ENCODE measurements around the gene NOP16.

Gene NOP16

DNA sequence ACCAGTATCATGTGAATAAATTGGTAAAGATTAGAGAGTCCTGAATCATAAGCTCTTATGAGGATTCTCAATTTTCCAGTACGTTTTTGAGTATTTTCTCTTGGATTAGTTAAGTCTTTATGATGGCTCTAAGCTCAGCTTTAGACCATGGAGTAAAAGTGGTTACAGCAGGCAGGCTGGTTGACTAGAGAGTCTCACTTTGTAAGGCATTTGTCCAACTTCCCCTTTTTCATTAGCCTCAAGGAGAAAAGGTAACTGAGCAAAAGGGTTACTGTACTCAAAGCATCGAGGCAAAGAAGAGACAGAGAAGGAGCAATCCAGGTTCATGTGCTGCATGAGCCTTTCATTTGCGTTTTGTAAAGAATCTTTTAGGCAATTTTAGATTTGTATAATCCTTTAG lies 8.5 kb downstream of the NOP16 start:
- no peaks in the 10 kb centered on the region for H3K4me1 ChIP-seq (ENCODE audit: control insufficient read depth in 2 of 2, insufficient read depth in 2 of 2, low read length in 2 of 2)
- H3K9ac ChIP-seq (ENCODE audit: low read depth in 1 of 2, low read length in 2 of 2), result no peak overlapping the region
- no peak overlapping the region for H3K4me3 ChIP-seq (ENCODE audit: low read length in 2 of 2)
- no peaks in the 10 kb centered on the region for H3K27me3 ChIP-seq (ENCODE audit: control insufficient read depth in 2 of 2, insufficient read depth in 2 of 2, low read length in 2 of 2)
- no peak overlapping the region for H3K27ac ChIP-seq (ENCODE audit: low read depth in 2 of 2, low read length in 2 of 2)
- H3K36me3 ChIP-seq (ENCODE audit: control insufficient read depth in 2 of 2, insufficient read depth in 2 of 2, low read length in 2 of 2), result peaks cover 22 to 30% of the 10 kb centered on the region in 2 donors
- H3K9me3 ChIP-seq (ENCODE audit: control insufficient read depth in 2 of 2, low read length in 2 of 2), result no peaks in the 10 kb centered on the region

DNA sequence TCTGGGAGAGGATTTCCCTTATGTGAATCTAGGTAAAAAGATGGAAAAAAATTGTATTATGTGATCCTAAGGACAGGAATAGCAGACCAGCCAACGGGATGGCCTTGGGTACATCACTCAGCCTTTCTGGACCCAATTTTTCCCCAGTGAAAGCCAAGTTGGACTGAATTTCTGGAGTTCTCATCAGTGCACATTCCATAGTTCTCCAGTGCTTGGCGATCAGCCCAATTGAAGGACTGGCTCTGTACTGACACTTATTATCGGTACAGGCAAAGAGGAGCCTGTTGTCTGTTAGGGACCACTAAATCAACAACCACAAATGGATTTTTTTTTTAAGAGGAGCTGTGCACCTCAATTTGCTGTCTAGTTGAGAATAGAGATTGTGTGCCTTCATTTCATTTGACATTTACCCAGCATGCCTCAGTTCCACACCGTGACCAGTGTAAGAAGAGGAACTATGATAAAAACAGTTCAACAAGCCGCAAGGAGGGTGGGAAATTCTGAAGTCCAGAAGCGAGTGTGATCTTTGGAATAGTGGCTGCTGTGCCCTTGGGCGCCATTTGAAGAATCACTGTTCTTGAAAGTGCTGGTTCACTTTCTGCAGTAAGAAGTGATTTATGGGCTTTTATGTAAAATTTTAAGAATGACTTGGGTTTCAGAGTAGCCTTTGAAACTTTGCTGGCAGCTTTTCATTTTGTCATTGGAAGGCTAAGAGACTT lies 15.1 kb downstream of the NOP16 start:
- Histone ChIP-seq H3K36me3 (ENCODE audit: control insufficient read depth in 2 of 2, insufficient read depth in 2 of 2, low read length in 2 of 2) (no peaks in the 10 kb centered on the region), H3K9me3 (ENCODE audit: control insufficient read depth in 2 of 2, low read length in 2 of 2) (no peaks in the 10 kb centered on the region), H3K27ac (ENCODE audit: low read depth in 2 of 2, low read length in 2 of 2) (no peak overlapping the region), H3K4me3 (ENCODE audit: low read length in 2 of 2) (no peak overlapping the region), H3K4me1 (ENCODE audit: control insufficient read depth in 2 of 2, insufficient read depth in 2 of 2, low read length in 2 of 2) (no peaks in the 10 kb centered on the region), H3K27me3 (ENCODE audit: control insufficient read depth in 2 of 2, insufficient read depth in 2 of 2, low read length in 2 of 2) (no peaks in the 10 kb centered on the region), H3K9ac (ENCODE audit: low read depth in 1 of 2, low read length in 2 of 2) (no peak overlapping the region)

GRCh38 chr5:176371621-176372539 lies 16.5 kb downstream of the NOP16 start:
- Histone ChIP-seq H3K27me3 (ENCODE audit: control insufficient read depth in 2 of 2, insufficient read depth in 2 of 2, low read length in 2 of 2) (peaks cover 0 to 3% of the 10 kb centered on the region in 2 donors), H3K27ac (ENCODE audit: low read depth in 2 of 2, low read length in 2 of 2) (no peak overlapping the region), H3K36me3 (ENCODE audit: control insufficient read depth in 2 of 2, insufficient read depth in 2 of 2, low read length in 2 of 2) (no peaks in the 10 kb centered on the region), H3K4me1 (ENCODE audit: control insufficient read depth in 2 of 2, insufficient read depth in 2 of 2, low read length in 2 of 2) (no peaks in the 10 kb centered on the region), H3K9me3 (ENCODE audit: control insufficient read depth in 2 of 2, low read length in 2 of 2) (no peaks in the 10 kb centered on the region), H3K4me3 (ENCODE audit: low read length in 2 of 2) (no peak overlapping the region), H3K9ac (ENCODE audit: low read depth in 1 of 2, low read length in 2 of 2) (no peak overlapping the region)

GRCh38 chr5:176369934-176370711 lies 18.3 kb downstream of the NOP16 start:
- Histone ChIP-seq H3K27ac (ENCODE audit: low read depth in 2 of 2, low read length in 2 of 2) (no peak overlapping the region), H3K9ac (ENCODE audit: low read depth in 1 of 2, low read length in 2 of 2) (no peak overlapping the region), H3K36me3 (ENCODE audit: control insufficient read depth in 2 of 2, insufficient read depth in 2 of 2, low read length in 2 of 2) (no peaks in the 10 kb centered on the region), H3K4me3 (ENCODE audit: low read length in 2 of 2) (no peak overlapping the region), H3K27me3 (ENCODE audit: control insufficient read depth in 2 of 2, insufficient read depth in 2 of 2, low read length in 2 of 2) (peaks cover 0 to 3% of the 10 kb centered on the region in 2 donors), H3K4me1 (ENCODE audit: control insufficient read depth in 2 of 2, insufficient read depth in 2 of 2, low read length in 2 of 2) (peaks cover 0 to 4% of the 10 kb centered on the region in 2 donors), H3K9me3 (ENCODE audit: control insufficient read depth in 2 of 2, low read length in 2 of 2) (no peaks in the 10 kb centered on the region)

DNA sequence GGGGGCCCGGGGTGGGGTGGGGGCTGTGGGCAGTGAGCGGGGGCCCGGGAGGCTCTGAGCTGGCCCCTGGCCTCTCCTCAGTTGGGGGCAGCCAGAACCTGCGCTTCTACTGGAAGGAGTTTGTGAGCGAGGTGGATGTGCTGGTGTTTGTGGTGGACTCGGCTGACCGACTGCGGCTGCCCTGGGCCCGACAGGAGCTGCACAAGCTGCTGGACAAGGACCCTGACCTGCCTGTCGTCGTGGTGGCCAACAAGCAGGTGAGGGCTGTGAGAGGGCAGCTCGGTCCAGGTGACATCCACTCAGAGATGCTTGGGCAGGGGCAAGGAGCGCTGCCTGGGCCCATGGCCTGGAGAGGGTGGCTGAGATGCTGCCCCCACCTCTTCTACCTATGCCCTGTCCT lies 19.7 kb downstream of the NOP16 start:
- peaks cover 4 to 7% of the 10 kb centered on the region in 2 donors for H3K4me1 ChIP-seq (ENCODE audit: control insufficient read depth in 2 of 2, insufficient read depth in 2 of 2, low read length in 2 of 2)
- H3K9ac ChIP-seq (ENCODE audit: low read depth in 1 of 2, low read length in 2 of 2), result no peak overlapping the region
- peaks cover 0 to 3% of the 10 kb centered on the region in 2 donors for H3K27me3 ChIP-seq (ENCODE audit: control insufficient read depth in 2 of 2, insufficient read depth in 2 of 2, low read length in 2 of 2)
- H3K4me3 ChIP-seq (ENCODE audit: low read length in 2 of 2), result no peak overlapping the region
- H3K36me3 ChIP-seq (ENCODE audit: control insufficient read depth in 2 of 2, insufficient read depth in 2 of 2, low read length in 2 of 2), result no peaks in the 10 kb centered on the region
- H3K9me3 ChIP-seq (ENCODE audit: control insufficient read depth in 2 of 2, low read length in 2 of 2), result no peaks in the 10 kb centered on the region
- H3K27ac ChIP-seq (ENCODE audit: low read depth in 2 of 2, low read length in 2 of 2), result no peak overlapping the region

DNA sequence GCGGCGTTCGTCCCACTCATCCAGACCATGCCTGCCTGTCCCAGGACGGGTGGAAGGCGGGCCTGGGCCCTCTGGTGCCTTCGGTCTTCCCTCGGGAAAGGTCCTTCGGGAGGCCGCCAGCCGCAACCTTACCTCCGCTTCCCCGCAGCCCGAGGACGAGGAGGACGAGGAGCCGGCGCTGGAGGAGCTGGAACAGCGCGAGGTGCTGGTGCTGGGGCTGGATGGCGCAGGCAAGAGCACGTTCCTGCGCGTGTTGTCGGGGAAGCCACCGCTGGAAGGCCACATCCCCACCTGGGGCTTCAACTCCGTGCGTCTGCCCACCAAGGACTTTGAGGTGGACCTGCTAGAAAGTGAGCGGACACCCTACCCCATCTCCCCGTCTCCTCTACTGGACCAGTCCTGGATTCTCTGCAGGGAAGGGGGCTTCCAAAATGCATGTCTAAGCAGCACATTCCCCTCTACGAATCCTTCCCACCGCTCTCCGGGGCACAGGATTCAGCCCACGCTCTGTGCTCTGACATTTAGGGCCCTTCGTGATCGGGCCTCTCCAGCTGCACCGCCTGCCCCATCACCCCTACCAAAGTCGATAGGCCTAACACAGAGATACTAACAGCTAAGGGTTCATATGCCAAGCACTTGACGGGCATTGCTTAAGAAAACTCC lies 22.0 kb downstream of the NOP16 start:
- H3K4me3 ChIP-seq (ENCODE audit: low read length in 2 of 2), result peak overlapping the region; percentile 73 to 78
- H3K36me3 ChIP-seq (ENCODE audit: control insufficient read depth in 2 of 2, insufficient read depth in 2 of 2, low read length in 2 of 2), result no peaks in the 10 kb centered on the region
- H3K27ac ChIP-seq (ENCODE audit: low read depth in 2 of 2, low read length in 2 of 2), result no peak overlapping the region
- H3K4me1 ChIP-seq (ENCODE audit: control insufficient read depth in 2 of 2, insufficient read depth in 2 of 2, low read length in 2 of 2), result peaks cover 8 to 14% of the 10 kb centered on the region in 2 donors
- H3K27me3 ChIP-seq (ENCODE audit: control insufficient read depth in 2 of 2, insufficient read depth in 2 of 2, low read length in 2 of 2), result peaks cover 0 to 3% of the 10 kb centered on the region in 2 donors
- H3K9me3 ChIP-seq (ENCODE audit: control insufficient read depth in 2 of 2, low read length in 2 of 2), result no peaks in the 10 kb centered on the region
- H3K9ac ChIP-seq (ENCODE audit: low read depth in 1 of 2, low read length in 2 of 2), result peak overlapping the region; percentile 26 to 61

DNA sequence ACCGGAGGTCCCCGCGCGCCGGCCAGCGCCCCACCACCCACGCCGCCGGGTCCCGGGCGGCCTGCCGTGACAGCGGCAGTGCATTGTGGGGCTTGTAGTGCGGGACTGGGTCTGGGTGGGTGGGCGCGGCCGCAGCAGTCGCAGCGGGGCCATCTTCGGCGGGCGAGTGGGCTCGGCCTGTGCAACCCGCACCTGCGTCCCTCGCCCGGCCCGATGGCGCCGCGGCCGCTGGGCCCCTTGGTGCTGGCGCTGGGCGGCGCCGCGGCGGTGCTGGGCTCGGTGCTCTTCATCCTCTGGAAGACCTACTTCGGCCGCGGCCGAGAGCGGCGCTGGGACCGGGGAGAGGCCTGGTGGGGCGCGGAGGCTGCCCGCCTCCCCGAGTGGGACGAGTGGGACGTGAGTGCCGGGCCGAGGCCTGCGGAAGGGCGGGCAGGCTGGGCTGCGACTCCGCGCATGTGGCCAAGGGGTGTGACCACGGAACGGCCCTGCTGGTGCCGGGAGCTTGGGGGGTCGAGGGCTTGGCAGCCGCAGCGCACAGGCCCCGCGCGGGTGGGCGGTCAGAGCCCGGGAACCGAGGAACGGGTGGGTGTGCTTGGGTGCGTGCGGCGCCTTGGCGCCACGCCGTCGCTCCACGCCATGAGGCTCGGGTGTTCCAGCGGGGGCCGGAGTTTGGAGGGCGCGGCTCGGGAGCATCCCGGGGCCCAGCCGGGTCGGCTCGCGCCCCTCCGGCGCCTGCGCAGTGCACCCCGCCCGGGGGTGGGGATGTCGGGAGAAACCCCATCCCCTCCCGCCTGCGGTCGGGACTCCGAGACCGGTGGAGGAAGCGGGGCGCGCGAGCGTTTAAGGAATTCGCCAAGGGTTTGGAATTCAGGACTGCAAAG lies 22.8 kb downstream of the NOP16 start, which contains the start of gene ARL10:
Gene ARL10, plus strand, starts transcription at position 137 of the 881 bp plus-strand sequence. Its CDS starts 77 bp downstream, at position 214.
- H3K4me1 ChIP-seq (ENCODE audit: control insufficient read depth in 2 of 2, insufficient read depth in 2 of 2, low read length in 2 of 2), result peaks cover 8 to 14% of the 10 kb centered on the region in 2 donors
- peak within 1 kb of the TSS; percentile 32 to 61 for H3K9ac ChIP-seq (ENCODE audit: low read depth in 1 of 2, low read length in 2 of 2)
- H3K27ac ChIP-seq (ENCODE audit: low read depth in 2 of 2, low read length in 2 of 2), result peak within 1 kb of the TSS in 1 of 2 donors; percentile 23
- H3K27me3 ChIP-seq (ENCODE audit: control insufficient read depth in 2 of 2, insufficient read depth in 2 of 2, low read length in 2 of 2), result peaks cover 0 to 3% of the 10 kb centered on the region in 2 donors
- H3K4me3 ChIP-seq (ENCODE audit: low read length in 2 of 2), result peak within 1 kb of the TSS; percentile 73 to 78
- H3K9me3 ChIP-seq (ENCODE audit: control insufficient read depth in 2 of 2, low read length in 2 of 2), result no peaks in the 10 kb centered on the region
- no peaks in the 10 kb centered on the region for H3K36me3 ChIP-seq (ENCODE audit: control insufficient read depth in 2 of 2, insufficient read depth in 2 of 2, low read length in 2 of 2)

- Histone ChIP-seq H3K9me3 (ENCODE audit: control insufficient read depth in 2 of 2, low read length in 2 of 2) (no peaks in the 10 kb centered on the region), H3K4me1 (ENCODE audit: control insufficient read depth in 2 of 2, insufficient read depth in 2 of 2, low read length in 2 of 2) (peaks cover 8 to 14% of the 10 kb centered on the region in 2 donors), H3K27me3 (ENCODE audit: control insufficient read depth in 2 of 2, insufficient read depth in 2 of 2, low read length in 2 of 2) (peaks cover 0 to 3% of the 10 kb centered on the region in 2 donors), H3K36me3 (ENCODE audit: control insufficient read depth in 2 of 2, insufficient read depth in 2 of 2, low read length in 2 of 2) (no peaks in the 10 kb centered on the region), H3K4me3 (ENCODE audit: low read length in 2 of 2) (peak overlapping the region; percentile 73 to 78), H3K27ac (ENCODE audit: low read depth in 2 of 2, low read length in 2 of 2) (peak overlapping the region in 1 of 2 donors; percentile 23), H3K9ac (ENCODE audit: low read depth in 1 of 2, low read length in 2 of 2) (peak overlapping the region; percentile 32 to 61)
Measured at GRCh38 chr5:176364765-176365350, 23.5 kb downstream of the NOP16 start.
